ENCODE data around the gene KRTAP10-4.

GRCh38 chr21:44552136-44552535 lies 21.4 kb upstream of the KRTAP10-4 start:
- TF ChIP-seq EP300 (IDR thresholded peaks at IDR 0.05): no peak
- no peak for TF ChIP-seq POLR2A (IDR thresholded peaks at IDR 0.05)
- no peak for TF ChIP-seq CTCF (IDR thresholded peaks at IDR 0.05)
